Mesenchymal stem cell (in vitro differentiated cells and primary cell): ENCODE results near the gene LIPC.

Experiments used
- DNase-seq: peaks from one replicate; pipeline ENCODE4 v3.0.0-alpha.2; 2013
- H2AFZ ChIP-seq: one replicate; pipeline ENCODE4 v1.6.1; 2013; ENCODE audit warnings: low read depth, mild to moderate bottlenecking, control low read depth, inconsistent platforms, low read length, moderate library complexity
- H2AK5ac ChIP-seq: 2 replicates; pipeline ENCODE4 v1.6.1; 2013; ENCODE audit warnings: low read length, moderate library complexity, mild to moderate bottlenecking, inconsistent platforms; ENCODE audit not compliant: severe bottlenecking
- H2BK120ac ChIP-seq: one replicate; pipeline ENCODE4 v1.6.1; 2013; ENCODE audit warnings: low read depth, mild to moderate bottlenecking, inconsistent platforms, low read length, moderate library complexity
- H2BK12ac ChIP-seq, 2 experiments: one replicate each; pipeline ENCODE4 v1.6.1; 2013; ENCODE audit warnings: inconsistent platforms in 2 of 2, low read length in 2 of 2, mild to moderate bottlenecking in 2 of 2, moderate library complexity in 2 of 2, control low read depth in 1 of 2
- H2BK15ac ChIP-seq: one replicate; pipeline ENCODE4 v1.6.1; 2013; ENCODE audit warnings: mild to moderate bottlenecking, low read depth, inconsistent platforms; ENCODE audit not compliant: poor library complexity, severe bottlenecking
- H2BK5ac ChIP-seq: 2 replicates; pipeline ENCODE4 v1.6.1; 2013; ENCODE audit warnings: low read depth, mild to moderate bottlenecking, low read length, control low read depth, inconsistent platforms; ENCODE audit not compliant: poor library complexity, severe bottlenecking
- H3K14ac ChIP-seq, 2 experiments: one replicate each; pipeline ENCODE4 v1.6.1; 2013; ENCODE audit warnings: inconsistent platforms in 2 of 2, low read length in 2 of 2, control low read depth in 1 of 2, mild to moderate bottlenecking in 1 of 2, moderate library complexity in 1 of 2
- H3K18ac ChIP-seq, 2 experiments: one replicate each; pipeline ENCODE4 v1.6.1; 2013; ENCODE audit warnings: inconsistent platforms in 2 of 2, low read length in 2 of 2, control low read depth in 1 of 2, low read depth in 1 of 2, mild to moderate bottlenecking in 1 of 2
- H3K23ac ChIP-seq, 2 experiments: one replicate each; pipeline ENCODE4 v1.6.1; 2013; ENCODE audit warnings: inconsistent platforms in 2 of 2, low read length in 2 of 2, mild to moderate bottlenecking in 2 of 2, moderate library complexity in 2 of 2, control low read depth in 1 of 2
- H3K27ac ChIP-seq: 2 replicates; pipeline ENCODE4 v1.5.1; 2013; ENCODE audit warnings: mild to moderate bottlenecking, moderate library complexity, low read length, control low read depth, inconsistent platforms; ENCODE audit not compliant: poor library complexity, severe bottlenecking
- H3K27me3 ChIP-seq, 2 experiments: 2 replicates each; pipeline versions ENCODE4 v1.6.1 to v1.7.0; 2013; ENCODE audit warnings: low read length in 2 of 2, mild to moderate bottlenecking in 2 of 2, moderate library complexity in 2 of 2, control low read depth in 1 of 2, inconsistent platforms in 1 of 2; ENCODE audit not compliant: control insufficient read depth in 1 of 2, insufficient read depth in 1 of 2
- H3K36me3 ChIP-seq, 2 experiments: 2 replicates each; pipeline versions ENCODE4 v1.6.1 to v1.7.0; 2013; ENCODE audit warnings: low read length in 2 of 2, control low read depth in 1 of 2, inconsistent platforms in 1 of 2, low read depth in 1 of 2, mild to moderate bottlenecking in 1 of 2; ENCODE audit not compliant: insufficient read depth in 2 of 2, control insufficient read depth in 1 of 2
- H3K4ac ChIP-seq, 2 experiments: one replicate each; pipeline ENCODE4 v1.6.1; 2013; ENCODE audit warnings: inconsistent platforms in 2 of 2, low read length in 2 of 2, mild to moderate bottlenecking in 2 of 2, moderate library complexity in 2 of 2, control low read depth in 1 of 2, low read depth in 1 of 2
- H3K4me1 ChIP-seq: 2 replicates; pipeline ENCODE4 v1.6.1; 2013; ENCODE audit warnings: low read depth, low read length, control low read depth; ENCODE audit not compliant: control insufficient read depth, insufficient read depth
- H3K4me2 ChIP-seq: 2 replicates; pipeline ENCODE4 v1.6.1; 2013; ENCODE audit warnings: low read length, mild to moderate bottlenecking, inconsistent platforms; ENCODE audit not compliant: poor library complexity, severe bottlenecking
- H3K4me3 ChIP-seq, 2 experiments: 2 replicates each; pipeline versions ENCODE4 v1.5.1 to v1.7.0; 2013; ENCODE audit warnings: low read length in 2 of 2, mild to moderate bottlenecking in 2 of 2, control low read depth in 1 of 2, low read depth in 1 of 2; ENCODE audit not compliant: insufficient read depth in 1 of 2
- H3K79me1 ChIP-seq: replicated peaks from 2 replicates; pipeline ENCODE4 v1.6.1; 2013; ENCODE audit warnings: mild to moderate bottlenecking, control low read depth, low read length, inconsistent platforms; ENCODE audit not compliant: poor library complexity, severe bottlenecking
- H3K9ac ChIP-seq: 2 replicates; pipeline ENCODE4 v1.7.0; 2013; ENCODE audit warnings: mild to moderate bottlenecking, low read length, moderate library complexity
- H3K9me3 ChIP-seq: 2 replicates; pipeline ENCODE4 v1.7.0; 2013; ENCODE audit warnings: mild to moderate bottlenecking, low read length; ENCODE audit not compliant: control insufficient read depth
- H4K8ac ChIP-seq: one replicate; pipeline ENCODE4 v1.6.1; 2013; ENCODE audit warnings: inconsistent platforms, mild to moderate bottlenecking, low read length, moderate library complexity
- H4K91ac ChIP-seq: one replicate; pipeline ENCODE4 v1.6.1; 2013; ENCODE audit warnings: mild to moderate bottlenecking, low read length, inconsistent platforms
- WGBS: methylation state at CpG from one replicate; pipeline ENCODE4 v1.1.7; 2013; ENCODE audit warnings: mixed read lengths; 5-methylcytosine and 5-hydroxymethylcytosine counted together

LIPC gene

DNA sequence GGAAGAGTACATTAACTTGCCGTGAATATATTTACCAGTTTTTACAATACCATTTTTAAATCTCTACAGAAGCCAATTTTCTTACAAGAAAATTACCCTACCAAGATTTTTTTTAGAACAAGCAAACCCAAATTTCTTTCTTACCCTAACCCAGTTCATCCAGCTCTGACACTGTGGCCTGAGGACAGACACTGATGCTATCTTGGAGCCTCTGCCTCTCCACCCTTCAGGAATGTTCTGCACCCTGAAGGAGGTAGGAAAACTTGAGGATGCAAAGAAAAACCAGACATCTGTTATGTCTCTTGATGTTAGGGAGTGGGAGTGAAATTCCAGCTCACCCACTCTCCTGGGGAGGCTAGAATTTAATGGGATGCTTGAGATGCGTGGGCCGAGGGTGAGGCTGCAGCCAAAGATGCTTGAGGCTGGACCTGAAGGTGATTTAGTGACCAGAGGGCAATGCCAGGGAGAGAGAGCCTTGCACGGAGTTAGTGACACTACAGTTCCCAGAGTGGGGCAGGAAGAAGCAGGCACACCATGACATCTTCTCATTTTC lies 69.9 kb downstream of the LIPC start:
- H3K9ac ChIP-seq: no peak overlapping the region
- H3K14ac ChIP-seq: peak overlapping the region in 1 of 2 experiments; percentile 6
- peak overlapping the region in 1 of 2 experiments; percentile 28 for H3K23ac ChIP-seq
- H3K27ac ChIP-seq: no peak overlapping the region
- H3K4ac ChIP-seq: no peak overlapping the region
- peaks cover 17% of the 10 kb centered on the region for H3K4me1 ChIP-seq
- no peak for DNase-seq
- peaks cover 0 to 3% of the 10 kb centered on the region in 2 experiments for H3K36me3 ChIP-seq
- no peak overlapping the region for H3K4me2 ChIP-seq
- H4K91ac ChIP-seq: no peak overlapping the region
- H2AFZ ChIP-seq: no peak overlapping the region
- no peak overlapping the region for H2BK120ac ChIP-seq
- H2BK12ac ChIP-seq: peak overlapping the region; percentile 9 to 52
- H4K8ac ChIP-seq: no peak overlapping the region
- no peaks in the 10 kb centered on the region for H3K9me3 ChIP-seq
- H3K79me1 ChIP-seq: no peaks in the 10 kb centered on the region
- peaks cover 0 to 4% of the 10 kb centered on the region in 2 experiments for H3K27me3 ChIP-seq
- peak overlapping the region in 1 of 2 experiments; percentile 35 for H3K18ac ChIP-seq
- 91% methylated on average over 4 of the region's 4 CpGs for WGBS
- H2BK15ac ChIP-seq: peak overlapping the region; percentile 73
- H2AK5ac ChIP-seq: peak overlapping the region; percentile 47
- H2BK5ac ChIP-seq: peak overlapping the region; percentile 3
- no peak overlapping the region for H3K4me3 ChIP-seq

- Histone ChIP-seq H3K79me1 (no peaks in the 10 kb centered on the region), H3K23ac (no peak overlapping the region), H2BK12ac (peak overlapping the region; percentile 54 to 82), H3K4me2 (no peak overlapping the region), H3K9ac (no peak overlapping the region), H2AK5ac (peak overlapping the region; percentile 58), H3K4me1 (peaks cover 7% of the 10 kb centered on the region), H2BK15ac (no peak overlapping the region), H2BK5ac (no peak overlapping the region), H4K91ac (peak overlapping the region; percentile 14), H3K27ac (no peak overlapping the region), H3K4me3 (no peak overlapping the region), H3K4ac (no peak overlapping the region), H3K27me3 (peaks cover 0 to 4% of the 10 kb centered on the region in 2 experiments), H3K18ac (peak overlapping the region in 1 of 2 experiments; percentile 80), H4K8ac (no peak overlapping the region), H2AFZ (no peak overlapping the region), H3K9me3 (no peaks in the 10 kb centered on the region), H3K14ac (peak overlapping the region in 1 of 2 experiments; percentile 44), H3K36me3 (peaks cover 0 to 3% of the 10 kb centered on the region in 2 experiments), H2BK120ac (no peak overlapping the region)
- 89% methylated on average over 6 of the region's 6 CpGs for WGBS
- DNase-seq: no peak
Observed at GRCh38 chr15:58503139-58504027, 71.6 kb downstream of the LIPC start.

GRCh38 chr15:58504674-58505234 lies 73.0 kb downstream of the LIPC start:
- Histone ChIP-seq H3K14ac (peak overlapping the region in 1 of 2 experiments; percentile 13), H3K27me3 (peaks cover 0 to 4% of the 10 kb centered on the region in 2 experiments), H3K4me2 (no peak overlapping the region), H3K4me3 (no peak overlapping the region), H2BK120ac (no peak overlapping the region), H2BK15ac (no peak overlapping the region), H3K18ac (no peak overlapping the region), H3K23ac (no peak overlapping the region), H3K36me3 (peaks cover 0 to 3% of the 10 kb centered on the region in 2 experiments), H3K9me3 (no peaks in the 10 kb centered on the region), H4K8ac (no peak overlapping the region), H3K27ac (no peak overlapping the region), H2AK5ac (peak overlapping the region; percentile 62), H4K91ac (no peak overlapping the region), H3K9ac (no peak overlapping the region), H2BK12ac (peak overlapping the region in 1 of 2 experiments; percentile 9), H2BK5ac (no peak overlapping the region), H3K4ac (no peak overlapping the region), H3K79me1 (no peaks in the 10 kb centered on the region), H2AFZ (no peak overlapping the region), H3K4me1 (peaks cover 2% of the 10 kb centered on the region)
- DNase-seq: no peak
- 97% methylated on average over 6 of the region's 6 CpGs for WGBS

GRCh38 chr15:58505581-58505980 lies 73.8 kb downstream of the LIPC start:
- Histone ChIP-seq H3K36me3 (peaks cover 0 to 3% of the 10 kb centered on the region in 2 experiments), H3K4me2 (no peak overlapping the region), H4K91ac (no peak overlapping the region), H3K27ac (no peak overlapping the region), H2AFZ (no peak overlapping the region), H3K14ac (no peak overlapping the region), H3K18ac (peak overlapping the region in 1 of 2 experiments; percentile 26), H3K4ac (no peak overlapping the region), H3K4me3 (no peak overlapping the region), H3K9me3 (no peaks in the 10 kb centered on the region), H2BK15ac (no peak overlapping the region), H3K4me1 (peaks cover 2% of the 10 kb centered on the region), H4K8ac (no peak overlapping the region), H3K9ac (no peak overlapping the region), H3K79me1 (no peaks in the 10 kb centered on the region), H2BK5ac (no peak overlapping the region), H3K23ac (no peak overlapping the region), H2AK5ac (no peak overlapping the region), H2BK12ac (peak overlapping the region in 1 of 2 experiments; percentile 67), H3K27me3 (peaks cover 0 to 4% of the 10 kb centered on the region in 2 experiments), H2BK120ac (no peak overlapping the region)
- DNase-seq: no peak
- 88% methylated on average over 7 of the region's 7 CpGs for WGBS
